ENCODE data around the gene POLA1.
"Not testable (repeated sequence)": the region's sequence is repeated elsewhere in the genome, so short reads cannot be mapped to it uniquely, and the experiment has no call there.

The POLA1 gene

GRCh38 chrX:24651783-24652182, 41.9 kb upstream of the POLA1 start:
- Histone ChIP-seq H3K27me3 (ENCODE audit: insufficient read depth, poor library complexity, severe bottlenecking) (peaks cover 7% of the 10 kb centered on the region), H3K4me3 (replicated peaks; ENCODE audit: insufficient read depth, low read length) (no peak overlapping the region), H3K27ac (replicated peaks) (no peak overlapping the region)
- TF ChIP-seq, protein P1, sequence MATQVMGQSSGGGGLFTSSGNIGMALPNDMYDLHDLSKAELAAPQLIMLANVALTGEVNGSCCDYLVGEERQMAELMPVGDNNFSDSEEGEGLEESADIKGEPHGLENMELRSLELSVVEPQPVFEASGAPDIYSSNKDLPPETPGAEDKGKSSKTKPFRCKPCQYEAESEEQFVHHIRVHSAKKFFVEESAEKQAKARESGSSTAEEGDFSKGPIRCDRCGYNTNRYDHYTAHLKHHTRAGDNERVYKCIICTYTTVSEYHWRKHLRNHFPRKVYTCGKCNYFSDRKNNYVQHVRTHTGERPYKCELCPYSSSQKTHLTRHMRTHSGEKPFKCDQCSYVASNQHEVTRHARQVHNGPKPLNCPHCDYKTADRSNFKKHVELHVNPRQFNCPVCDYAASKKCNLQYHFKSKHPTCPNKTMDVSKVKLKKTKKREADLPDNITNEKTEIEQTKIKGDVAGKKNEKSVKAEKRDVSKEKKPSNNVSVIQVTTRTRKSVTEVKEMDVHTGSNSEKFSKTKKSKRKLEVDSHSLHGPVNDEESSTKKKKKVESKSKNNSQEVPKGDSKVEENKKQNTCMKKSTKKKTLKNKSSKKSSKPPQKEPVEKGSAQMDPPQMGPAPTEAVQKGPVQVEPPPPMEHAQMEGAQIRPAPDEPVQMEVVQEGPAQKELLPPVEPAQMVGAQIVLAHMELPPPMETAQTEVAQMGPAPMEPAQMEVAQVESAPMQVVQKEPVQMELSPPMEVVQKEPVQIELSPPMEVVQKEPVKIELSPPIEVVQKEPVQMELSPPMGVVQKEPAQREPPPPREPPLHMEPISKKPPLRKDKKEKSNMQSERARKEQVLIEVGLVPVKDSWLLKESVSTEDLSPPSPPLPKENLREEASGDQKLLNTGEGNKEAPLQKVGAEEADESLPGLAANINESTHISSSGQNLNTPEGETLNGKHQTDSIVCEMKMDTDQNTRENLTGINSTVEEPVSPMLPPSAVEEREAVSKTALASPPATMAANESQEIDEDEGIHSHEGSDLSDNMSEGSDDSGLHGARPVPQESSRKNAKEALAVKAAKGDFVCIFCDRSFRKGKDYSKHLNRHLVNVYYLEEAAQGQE (IDR thresholded peaks at IDR 0.05; ENCODE audit: insufficient replicate concordance, low read depth) = no peak
- TF ChIP-seq CTCF (IDR thresholded peaks at IDR 0.05; ENCODE audit: insufficient read depth, low read length) (no peak), POLR2AphosphoS5 (IDR thresholded peaks at IDR 0.05; ENCODE audit: low read depth) (no peak), GABPA (IDR thresholded peaks at IDR 0.05; ENCODE audit: low read depth) (no peak), SPI1 (IDR thresholded peaks at IDR 0.05; ENCODE audit: borderline replicate concordance, low read depth) (no peak)
- DNase-seq (ENCODE audit: low read depth in 1 of 2, low spot score in 1 of 2) = no peak

DNA sequence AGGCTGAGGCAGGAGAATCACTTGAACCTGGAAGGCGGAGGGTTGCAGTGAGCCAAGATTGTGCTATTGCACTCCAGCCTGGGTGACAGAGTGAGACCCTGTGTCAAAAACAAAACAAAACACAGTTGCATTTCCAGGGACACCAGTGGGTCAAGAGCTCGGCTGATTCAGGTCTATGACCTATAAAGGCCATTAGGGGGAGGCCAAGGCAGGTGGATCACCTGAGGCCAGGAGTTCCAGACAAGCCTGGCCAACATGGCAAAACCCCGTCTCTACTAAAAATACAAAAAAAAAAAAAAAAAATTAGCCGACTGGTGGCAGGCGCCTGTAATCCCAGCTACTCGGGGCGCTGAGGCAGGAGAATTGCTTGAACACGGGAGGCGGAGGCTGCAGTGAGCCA, 38.0 kb upstream of the POLA1 start:
- not testable (repeated sequence) for H3K27ac ChIP-seq (replicated peaks); H3K27me3 ChIP-seq (ENCODE audit: insufficient read depth, poor library complexity, severe bottlenecking); H3K4me3 ChIP-seq (replicated peaks; ENCODE audit: insufficient read depth, low read length); DNase-seq (ENCODE audit: low read depth in 1 of 2, low spot score in 1 of 2)

GRCh38 chrX:24657671-24658386, 35.9 kb upstream of the POLA1 start:
- Histone ChIP-seq H3K27ac (replicated peaks) (no peak overlapping the region), H3K27me3 (ENCODE audit: insufficient read depth, poor library complexity, severe bottlenecking) (peaks cover 2% of the 10 kb centered on the region), H3K4me3 (replicated peaks; ENCODE audit: insufficient read depth, low read length) (no peak overlapping the region)
- TF ChIP-seq POLR2AphosphoS5 (IDR thresholded peaks at IDR 0.05; ENCODE audit: low read depth) = no peak
- TF ChIP-seq, protein P1 (IDR thresholded peaks at IDR 0.05; ENCODE audit: insufficient replicate concordance, low read depth) = no peak
- no peak for TF ChIP-seq GABPA (IDR thresholded peaks at IDR 0.05; ENCODE audit: low read depth)
- TF ChIP-seq SPI1 (IDR thresholded peaks at IDR 0.05; ENCODE audit: borderline replicate concordance, low read depth) = no peak
- no peak for TF ChIP-seq CTCF (IDR thresholded peaks at IDR 0.05; ENCODE audit: insufficient read depth, low read length)
- no peak for DNase-seq (ENCODE audit: low read depth in 1 of 2, low spot score in 1 of 2)

DNA sequence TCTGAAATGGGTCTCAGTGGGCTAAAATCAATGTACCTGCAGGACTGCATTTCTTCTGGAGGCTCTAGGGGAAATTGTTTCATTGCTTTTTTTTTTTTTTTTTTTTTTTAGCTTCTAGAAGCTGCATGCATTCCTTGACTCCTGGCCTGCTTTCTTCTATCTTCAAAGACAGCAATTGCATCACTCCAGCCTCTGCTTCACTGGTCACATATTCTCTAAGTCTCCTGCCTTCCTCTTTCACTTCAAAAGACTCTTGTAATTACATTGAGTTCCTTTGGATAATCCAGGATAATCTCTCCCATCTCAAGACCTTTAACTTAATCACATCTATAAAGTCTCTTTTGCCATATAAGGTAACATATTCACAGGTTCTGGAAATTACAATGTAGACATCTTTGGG, 35.3 kb upstream of the POLA1 start:
- H3K27ac ChIP-seq (replicated peaks) = no peak overlapping the region
- TF ChIP-seq, protein P1 (IDR thresholded peaks at IDR 0.05; ENCODE audit: insufficient replicate concordance, low read depth) = no peak
- TF ChIP-seq CTCF (IDR thresholded peaks at IDR 0.05; ENCODE audit: insufficient read depth, low read length) = no peak
- TF ChIP-seq GABPA (IDR thresholded peaks at IDR 0.05; ENCODE audit: low read depth) = no peak
- no peak for TF ChIP-seq POLR2AphosphoS5 (IDR thresholded peaks at IDR 0.05; ENCODE audit: low read depth)
- no peak for TF ChIP-seq SPI1 (IDR thresholded peaks at IDR 0.05; ENCODE audit: borderline replicate concordance, low read depth)
- H3K27me3 ChIP-seq (ENCODE audit: insufficient read depth, poor library complexity, severe bottlenecking) = peaks cover 2% of the 10 kb centered on the region
- no peak for DNase-seq (ENCODE audit: low read depth in 1 of 2, low spot score in 1 of 2)
- H3K4me3 ChIP-seq (replicated peaks; ENCODE audit: insufficient read depth, low read length) = no peak overlapping the region

Data from HL-60 (cell line).